Activated B cell treated with CpG ODN at 0.5 μM for 24 hours (primary cell): ENCODE results near the gene UBA3. TPM values are rescaled to one million over a fixed set of nuclear protein-coding genes. Genes with fewer than 3 reads are reported as not detected.
A peak's percentile ranks its signal among the peaks of the same experiment; 100 is the strongest.

Experiments used
- ATAC-seq: fragments of 200-7000 bp; cut with Tn5 transposase; one replicate; pipeline ENCODE4 v1.10.0; 2021; ENCODE audit warnings: low read depth, mild to moderate bottlenecking, moderate library complexity
- CTCF ChIA-PET: fragments of 350-600 bp; sonication (Branson Sonifier 250); formaldehyde crosslinking; loops from one replicate; lab custom pipeline; 2021; ENCODE audit warnings: antibody characterized with exemption; lab: Charles Lee
- POLR2A ChIA-PET: fragments of 350-600 bp; sonication (Branson Sonifier 250); formaldehyde crosslinking; loops from one replicate; lab custom pipeline; 2021; ENCODE audit warnings: antibody characterized with exemption; lab: Charles Lee
- DNase-seq: peaks from one replicate; pipeline ENCODE4 v3.0.0; 2022
- H3K27ac Mint-ChIP-seq: one replicate; pipeline ENCODE4 v1.8.0; 2020; ENCODE audit warnings: mixed read lengths
- H3K27me3 Mint-ChIP-seq: one replicate; pipeline ENCODE4 v1.8.0; 2021; ENCODE audit warnings: mixed read lengths
- H3K36me3 Mint-ChIP-seq: one replicate; pipeline ENCODE4 v1.8.0; 2021; ENCODE audit warnings: low read depth, mixed read lengths
- H3K4me1 Mint-ChIP-seq: one replicate; pipeline ENCODE4 v1.8.0; 2021; ENCODE audit warnings: mixed read lengths
- H3K4me3 Mint-ChIP-seq: one replicate; pipeline ENCODE4 v1.8.0; 2020; ENCODE audit warnings: mild to moderate bottlenecking, mixed read lengths
- H3K9me3 Mint-ChIP-seq: one replicate; pipeline ENCODE4 v1.8.0; 2020; ENCODE audit warnings: mixed read lengths
- intact Hi-C: fragments of 100-400 bp; cut with micrococcal nuclease; formaldehyde crosslinking; loops from one replicate; pipeline ENCODE4 v1.15.1; 2024
- total RNA-seq: library from RNA; stranded (reverse); gene quantifications from 2 replicates; pipeline ENCODE4 v1.2.3, GENCODE V29; 2022
- TF ChIP-seq, protein P1 (sequence below): fragments of 200-600 bp; IDR thresholded peaks from one replicate; pipeline ENCODE4 v1.8.0; 2022; ENCODE audit warnings: antibody characterized with exemption, mild to moderate bottlenecking

UBA3 gene
- total RNA-seq, 1 donor from 2014 or later, result 86.6 TPM

- Mint-ChIP-seq H3K27me3 (no peaks in the 10 kb centered on the region), H3K4me3 (peak overlapping the region; percentile 85), H3K36me3 (peaks cover 8% of the 10 kb centered on the region), H3K27ac (no peak overlapping the region), H3K4me1 (peaks cover 9% of the 10 kb centered on the region), H3K9me3 (no peaks in the 10 kb centered on the region)
- ATAC-seq (no peak), DNase-seq (no peak)
- intact Hi-C loops, result no loop called here
- TF ChIP-seq, protein P1, sequence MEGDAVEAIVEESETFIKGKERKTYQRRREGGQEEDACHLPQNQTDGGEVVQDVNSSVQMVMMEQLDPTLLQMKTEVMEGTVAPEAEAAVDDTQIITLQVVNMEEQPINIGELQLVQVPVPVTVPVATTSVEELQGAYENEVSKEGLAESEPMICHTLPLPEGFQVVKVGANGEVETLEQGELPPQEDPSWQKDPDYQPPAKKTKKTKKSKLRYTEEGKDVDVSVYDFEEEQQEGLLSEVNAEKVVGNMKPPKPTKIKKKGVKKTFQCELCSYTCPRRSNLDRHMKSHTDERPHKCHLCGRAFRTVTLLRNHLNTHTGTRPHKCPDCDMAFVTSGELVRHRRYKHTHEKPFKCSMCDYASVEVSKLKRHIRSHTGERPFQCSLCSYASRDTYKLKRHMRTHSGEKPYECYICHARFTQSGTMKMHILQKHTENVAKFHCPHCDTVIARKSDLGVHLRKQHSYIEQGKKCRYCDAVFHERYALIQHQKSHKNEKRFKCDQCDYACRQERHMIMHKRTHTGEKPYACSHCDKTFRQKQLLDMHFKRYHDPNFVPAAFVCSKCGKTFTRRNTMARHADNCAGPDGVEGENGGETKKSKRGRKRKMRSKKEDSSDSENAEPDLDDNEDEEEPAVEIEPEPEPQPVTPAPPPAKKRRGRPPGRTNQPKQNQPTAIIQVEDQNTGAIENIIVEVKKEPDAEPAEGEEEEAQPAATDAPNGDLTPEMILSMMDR, result no peak
- POLR2A ChIA-PET, result interaction anchor here (0.6 to 2.5 kb wide), 6 partner anchors 38 to 76 kb away, joined by 3 to 9 read pairs (median 4); partner anchors contain the start of genes ARL6IP5 and TMF1
- CTCF ChIA-PET, result interaction anchor here (0.8 to 1.5 kb wide), 4 partner anchors 18 to 108 kb away, joined by 3 to 4 read pairs (median 3); partner anchors contain the start of genes LMOD3 and TMF1
These were observed 66.1 kb downstream of the UBA3 start for GRCh38 chr3:69014022-69014580.

- TF ChIP-seq, protein P1, result no peak
- peak within 1 kb of the TSS; percentile 61 for H3K27ac Mint-ChIP-seq
- intact Hi-C loops, result loop anchor here (1.0 kb wide), 3 partner anchors 39 to 293 kb away; partner anchors contain the start of genes ARL6IP5 and TMF1
- no peaks in the 10 kb centered on the region for H3K27me3 Mint-ChIP-seq
- H3K36me3 Mint-ChIP-seq, result peaks cover 7% of the 10 kb centered on the region
- peak within 1 kb of the TSS; percentile 85 for H3K4me3 Mint-ChIP-seq
- DNase-seq (peak; percentile 80), ATAC-seq (peak; percentile 88)
- H3K4me1 Mint-ChIP-seq, result peaks cover 9% of the 10 kb centered on the region
- ChIA-PET POLR2A (interaction anchor here (0.6 to 2.5 kb wide), 6 partner anchors 39 to 77 kb away, joined by 3 to 9 read pairs (median 4); partner anchors contain the start of genes ARL6IP5 and TMF1), CTCF (interaction anchor here (0.8 to 1.5 kb wide), 5 partner anchors 18 to 109 kb away, joined by 3 to 4 read pairs (median 3); partner anchors contain the start of genes LMOD3 and TMF1)
- no peaks in the 10 kb centered on the region for H3K9me3 Mint-ChIP-seq
These were observed 66.7 kb downstream of the UBA3 start, which contains the start of gene EOGT for GRCh38 chr3:69013253-69014021. TSS of gene EOGT (minus strand) at chr3:69013684. CDS start at chr3:69009846, 3,838 bp downstream.

DNA sequence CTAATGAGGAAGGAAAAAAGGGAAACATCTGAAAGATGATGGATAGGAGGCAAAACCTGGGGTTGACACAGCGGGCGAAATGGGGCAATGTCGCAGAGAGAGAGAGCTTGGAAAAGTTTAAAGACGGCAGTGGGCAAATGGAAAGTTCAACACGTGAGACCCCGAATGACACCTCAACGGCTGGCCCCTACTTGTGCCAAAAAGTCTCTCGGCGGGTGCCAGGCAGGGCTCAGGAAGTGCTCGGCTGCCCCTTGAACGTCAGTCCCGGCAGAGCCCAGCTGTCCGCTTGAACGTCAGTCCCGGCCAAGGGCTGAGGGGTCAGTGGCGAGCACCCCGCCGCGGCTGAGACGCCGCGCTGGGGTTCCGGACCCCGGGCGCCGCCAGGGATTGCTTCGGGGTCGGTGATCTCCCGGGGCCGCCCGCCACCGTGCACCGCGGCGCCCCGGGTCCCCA, 67.3 kb downstream of the UBA3 start:
- intact Hi-C loops, result loop anchor here (1.0 kb wide), 3 partner anchors 39 to 293 kb away; partner anchors contain the start of genes ARL6IP5 and TMF1

DNA sequence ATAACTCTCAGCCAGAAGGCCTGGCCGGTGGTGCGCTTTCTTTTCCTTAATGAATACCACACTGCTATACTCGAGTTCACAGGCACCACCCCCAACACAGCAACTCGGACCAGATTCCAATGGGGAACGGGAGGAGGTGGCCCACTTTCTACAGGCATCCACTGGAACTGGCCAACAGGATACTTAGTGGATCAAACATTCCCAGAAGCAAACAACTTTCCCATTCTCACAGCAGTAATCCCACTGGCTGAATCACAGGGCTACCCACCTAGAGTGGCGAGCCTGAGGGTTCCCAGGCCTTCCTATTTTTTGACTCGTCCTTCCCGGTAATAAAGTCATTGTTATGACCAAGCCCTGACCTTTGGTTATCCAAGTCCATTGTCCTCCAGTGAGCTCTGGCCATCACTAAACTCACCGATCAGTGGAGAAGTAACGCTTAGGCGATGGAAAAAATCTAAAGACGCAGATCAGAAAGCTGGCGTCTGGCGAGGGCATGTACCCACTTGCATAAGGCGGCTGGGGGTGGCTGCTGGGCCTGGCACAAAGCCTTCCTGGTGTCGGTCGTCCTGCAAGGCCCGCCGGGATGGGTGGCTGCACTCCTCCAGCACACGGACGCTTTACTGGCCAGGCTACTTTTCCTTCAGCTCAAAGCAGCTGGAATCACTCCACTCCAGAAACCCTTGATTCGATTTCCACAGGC, 67.9 kb downstream of the UBA3 start:
- intact Hi-C loops, result no loop called here
- CTCF ChIA-PET, result interaction anchor here (1.2 to 1.5 kb wide), 2 partner anchors 40 to 110 kb away, joined by 3 read pairs; partner anchors contain the start of genes LMOD3 and TMF1
- Mint-ChIP-seq H3K4me1 (peaks cover 9% of the 10 kb centered on the region), H3K9me3 (no peaks in the 10 kb centered on the region), H3K27me3 (no peaks in the 10 kb centered on the region), H3K36me3 (peaks cover 10% of the 10 kb centered on the region), H3K27ac (no peak overlapping the region), H3K4me3 (peak overlapping the region; percentile 82)
- DNase-seq (no peak), ATAC-seq (no peak)
- TF ChIP-seq, protein P1, result no peak
- POLR2A ChIA-PET, result interaction anchor here (1.2 to 2.5 kb wide), 2 partner anchors 40 to 73 kb away, joined by 3 to 9 read pairs; partner anchors contain the start of gene TMF1

More for the DNA sequence above, 67.3 kb downstream of the UBA3 start:
- ATAC-seq, result no peak
- TF ChIP-seq, protein P1, result no peak
- POLR2A ChIA-PET, result interaction anchor here (1.0 to 2.5 kb wide), 4 partner anchors 39 to 73 kb away, joined by 3 to 9 read pairs (median 4); partner anchors contain the start of genes ARL6IP5 and TMF1
- Mint-ChIP-seq H3K9me3 (no peaks in the 10 kb centered on the region), H3K27ac (no peak overlapping the region), H3K27me3 (no peaks in the 10 kb centered on the region), H3K36me3 (peaks cover 10% of the 10 kb centered on the region), H3K4me1 (peaks cover 9% of the 10 kb centered on the region), H3K4me3 (peak overlapping the region; percentile 82)
- DNase-seq, result peak; percentile 57
- CTCF ChIA-PET, result interaction anchor here (0.9 to 1.5 kb wide), 3 partner anchors 39 to 110 kb away, joined by 3 to 4 read pairs (median 3); partner anchors contain the start of genes LMOD3 and TMF1
